ENCODE measurements around the gene ZSWIM8. TPM values are rescaled to one million over a fixed set of nuclear protein-coding genes. Genes with fewer than 3 reads are reported as not detected.

The ZSWIM8 gene
- total RNA-seq, 1 donor from 2014 or later: 66.7 TPM

DNA sequence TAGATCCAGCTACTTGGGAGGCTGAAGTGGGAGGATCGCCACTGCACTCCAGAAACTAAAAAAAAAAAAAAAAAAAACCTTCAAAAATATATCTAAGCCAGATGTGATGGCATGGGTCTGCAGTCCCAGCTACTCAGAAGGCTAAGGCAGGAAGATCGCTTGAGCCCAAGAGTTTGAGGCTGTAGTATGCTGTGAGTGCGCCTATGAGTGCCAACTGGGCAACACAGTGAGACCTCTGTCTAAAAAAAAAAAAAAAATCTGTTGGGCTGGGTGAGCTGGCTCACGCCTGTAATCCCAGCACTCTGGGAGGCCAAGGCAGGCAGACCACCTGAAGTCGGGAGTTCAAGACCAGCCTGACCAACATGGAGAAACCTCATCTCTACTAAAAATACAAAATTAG, 6.4 kb upstream of the ZSWIM8 start:
- TF ChIP-seq, protein P1, sequence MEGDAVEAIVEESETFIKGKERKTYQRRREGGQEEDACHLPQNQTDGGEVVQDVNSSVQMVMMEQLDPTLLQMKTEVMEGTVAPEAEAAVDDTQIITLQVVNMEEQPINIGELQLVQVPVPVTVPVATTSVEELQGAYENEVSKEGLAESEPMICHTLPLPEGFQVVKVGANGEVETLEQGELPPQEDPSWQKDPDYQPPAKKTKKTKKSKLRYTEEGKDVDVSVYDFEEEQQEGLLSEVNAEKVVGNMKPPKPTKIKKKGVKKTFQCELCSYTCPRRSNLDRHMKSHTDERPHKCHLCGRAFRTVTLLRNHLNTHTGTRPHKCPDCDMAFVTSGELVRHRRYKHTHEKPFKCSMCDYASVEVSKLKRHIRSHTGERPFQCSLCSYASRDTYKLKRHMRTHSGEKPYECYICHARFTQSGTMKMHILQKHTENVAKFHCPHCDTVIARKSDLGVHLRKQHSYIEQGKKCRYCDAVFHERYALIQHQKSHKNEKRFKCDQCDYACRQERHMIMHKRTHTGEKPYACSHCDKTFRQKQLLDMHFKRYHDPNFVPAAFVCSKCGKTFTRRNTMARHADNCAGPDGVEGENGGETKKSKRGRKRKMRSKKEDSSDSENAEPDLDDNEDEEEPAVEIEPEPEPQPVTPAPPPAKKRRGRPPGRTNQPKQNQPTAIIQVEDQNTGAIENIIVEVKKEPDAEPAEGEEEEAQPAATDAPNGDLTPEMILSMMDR (IDR thresholded peaks at IDR 0.05; ENCODE audit: insufficient read depth, low read length, poor library complexity, severe bottlenecking): no peak
- Histone ChIP-seq H3K27me3 (ENCODE audit: control insufficient read depth, insufficient read depth, low read length) (no peaks in the 10 kb centered on the region), H3K36me3 (ENCODE audit: control insufficient read depth, insufficient read depth, low read length) (no peaks in the 10 kb centered on the region), H3K4me3 (ENCODE audit: low read depth, low read length) (no peak overlapping the region)
- DNase-seq (ENCODE audit: low read depth): no peak

- Histone ChIP-seq H3K36me3 (ENCODE audit: control insufficient read depth, insufficient read depth, low read length) (no peaks in the 10 kb centered on the region), H3K27me3 (ENCODE audit: control insufficient read depth, insufficient read depth, low read length) (no peaks in the 10 kb centered on the region), H3K4me3 (ENCODE audit: low read depth, low read length) (no peak overlapping the region)
- TF ChIP-seq, protein P1 (IDR thresholded peaks at IDR 0.05; ENCODE audit: insufficient read depth, low read length, poor library complexity, severe bottlenecking): no peak
- no peak for DNase-seq (ENCODE audit: low read depth)
Measured at GRCh38 chr10:73779539-73780197, 5.7 kb upstream of the ZSWIM8 start.

DNA sequence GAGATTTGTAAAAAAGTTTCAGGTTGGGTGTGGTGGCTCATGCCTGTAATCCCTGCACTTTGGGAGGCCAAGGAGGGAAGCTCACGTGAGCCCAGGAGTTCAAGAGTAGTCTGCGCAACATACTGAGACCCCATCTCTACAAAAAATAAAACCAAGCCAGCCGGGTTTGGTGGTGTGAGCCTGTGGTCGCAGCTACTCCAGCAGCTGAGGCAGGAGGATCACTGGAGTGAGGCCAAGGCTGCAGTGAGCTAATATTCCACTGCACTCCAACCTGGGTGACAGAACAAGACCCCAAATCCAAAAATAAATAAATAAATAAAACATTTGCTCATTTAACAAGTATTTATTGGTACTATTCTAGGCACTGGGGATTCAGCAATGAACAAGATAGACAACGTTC, 5.1 kb upstream of the ZSWIM8 start:
- DNase-seq (ENCODE audit: low read depth): no peak
- no peak overlapping the region for H3K4me3 ChIP-seq (ENCODE audit: low read depth, low read length)
- H3K27me3 ChIP-seq (ENCODE audit: control insufficient read depth, insufficient read depth, low read length): no peaks in the 10 kb centered on the region
- TF ChIP-seq, protein P1 (IDR thresholded peaks at IDR 0.05; ENCODE audit: insufficient read depth, low read length, poor library complexity, severe bottlenecking): no peak
- H3K36me3 ChIP-seq (ENCODE audit: control insufficient read depth, insufficient read depth, low read length): no peaks in the 10 kb centered on the region

- DNase-seq (ENCODE audit: low read depth): no peak
- H3K27me3 ChIP-seq (ENCODE audit: control insufficient read depth, insufficient read depth, low read length): no peaks in the 10 kb centered on the region
- TF ChIP-seq, protein P1 (IDR thresholded peaks at IDR 0.05; ENCODE audit: insufficient read depth, low read length, poor library complexity, severe bottlenecking): no peak
- peak overlapping the region; percentile 93 for H3K4me3 ChIP-seq (ENCODE audit: low read depth, low read length)
- H3K36me3 ChIP-seq (ENCODE audit: control insufficient read depth, insufficient read depth, low read length): no peaks in the 10 kb centered on the region
Measured at GRCh38 chr10:73780966-73781365, 4.4 kb upstream of the ZSWIM8 start.

GRCh38 chr10:73781548-73781878, 3.9 kb upstream of the ZSWIM8 start:
- H3K27me3 ChIP-seq (ENCODE audit: control insufficient read depth, insufficient read depth, low read length): no peaks in the 10 kb centered on the region
- no peak for DNase-seq (ENCODE audit: low read depth)
- H3K4me3 ChIP-seq (ENCODE audit: low read depth, low read length): peak overlapping the region; percentile 93
- no peaks in the 10 kb centered on the region for H3K36me3 ChIP-seq (ENCODE audit: control insufficient read depth, insufficient read depth, low read length)
- TF ChIP-seq, protein P1 (IDR thresholded peaks at IDR 0.05; ENCODE audit: insufficient read depth, low read length, poor library complexity, severe bottlenecking): no peak

Data from kidney epithelial cell (primary cell).